SH-SY5Y (cell line): ENCODE measurements around the gene AMELX.

Source experiments
- GATA2 ChIP-seq: IDR thresholded peaks from 2 replicates; pipeline ENCODE4 v1.6.1; 2011; ENCODE audit warnings: mild to moderate bottlenecking, low read depth, low read length
- GATA3 ChIP-seq: IDR thresholded peaks from 2 replicates; pipeline ENCODE4 v1.6.1; 2011; ENCODE audit warnings: low read depth, mild to moderate bottlenecking, low read length, moderate library complexity

The AMELX gene

GRCh38 chrX:11293113-11293512 is at the start of gene AMELX:
TSS of gene AMELX (plus strand) at chrX:11293413. CDS start at chrX:11294789, 1,376 bp downstream.
- no peak for TF ChIP-seq GATA2
- TF ChIP-seq GATA3 = no peak

- TF ChIP-seq GATA2 = no peak
- TF ChIP-seq GATA3 = no peak
Measured at GRCh38 chrX:11244636-11245035, 48.6 kb upstream of the AMELX start.

GRCh38 chrX:11254417-11255109 is 38.6 kb upstream of the AMELX start:
- TF ChIP-seq GATA2 = no peak
- no peak for TF ChIP-seq GATA3

- TF ChIP-seq GATA2 = no peak
- no peak for TF ChIP-seq GATA3
Measured at GRCh38 chrX:11257290-11257689, 35.9 kb upstream of the AMELX start.

- TF ChIP-seq GATA3 (no peak), GATA2 (no peak)
Measured at GRCh38 chrX:11257711-11258110, 35.5 kb upstream of the AMELX start.

GRCh38 chrX:11259437-11259836 is 33.8 kb upstream of the AMELX start:
- TF ChIP-seq GATA3 (no peak), GATA2 (no peak)

GRCh38 chrX:11261260-11261659 is 32.0 kb upstream of the AMELX start:
- TF ChIP-seq GATA3 = no peak
- TF ChIP-seq GATA2 = no peak

- TF ChIP-seq GATA2 (no peak), GATA3 (no peak)
Measured at GRCh38 chrX:11264925-11265324, 28.3 kb upstream of the AMELX start.

GRCh38 chrX:11265352-11265751 is 27.9 kb upstream of the AMELX start:
- TF ChIP-seq GATA2 = no peak
- TF ChIP-seq GATA3 = no peak

- no peak for TF ChIP-seq GATA3
- TF ChIP-seq GATA2 = no peak
Measured at GRCh38 chrX:11266573-11267003, 26.6 kb upstream of the AMELX start.

- TF ChIP-seq GATA2 = no peak
- no peak for TF ChIP-seq GATA3
Measured at GRCh38 chrX:11267425-11267824, 25.8 kb upstream of the AMELX start.

GRCh38 chrX:11269006-11269405 is 24.2 kb upstream of the AMELX start:
- TF ChIP-seq GATA3 = no peak

- no peak for TF ChIP-seq GATA3
- no peak for TF ChIP-seq GATA2
Measured at GRCh38 chrX:11269996-11270395, 23.2 kb upstream of the AMELX start.

- no peak for TF ChIP-seq GATA2
- TF ChIP-seq GATA3 = no peak
Measured at GRCh38 chrX:11272290-11272689, 20.9 kb upstream of the AMELX start.

GRCh38 chrX:11272863-11273262 is 20.4 kb upstream of the AMELX start:
- TF ChIP-seq GATA2 (no peak), GATA3 (no peak)

GRCh38 chrX:11273544-11273943 is 19.7 kb upstream of the AMELX start:
- TF ChIP-seq GATA2 (no peak), GATA3 (no peak)
